NCI-H526 treated with DMSO at 0.1 percent for 48 hours (cell line): Measurements from ENCODE around the gene CFAP46.
"Not testable (repeated sequence)": the region's sequence is repeated elsewhere in the genome, so short reads cannot be mapped to it uniquely, and the experiment has no call there.

Source experiments
- DNase-seq: peaks from one replicate; lab custom pipeline; 2025; lab: John Stamatoyannopoulos, UW

Gene CFAP46

DNA sequence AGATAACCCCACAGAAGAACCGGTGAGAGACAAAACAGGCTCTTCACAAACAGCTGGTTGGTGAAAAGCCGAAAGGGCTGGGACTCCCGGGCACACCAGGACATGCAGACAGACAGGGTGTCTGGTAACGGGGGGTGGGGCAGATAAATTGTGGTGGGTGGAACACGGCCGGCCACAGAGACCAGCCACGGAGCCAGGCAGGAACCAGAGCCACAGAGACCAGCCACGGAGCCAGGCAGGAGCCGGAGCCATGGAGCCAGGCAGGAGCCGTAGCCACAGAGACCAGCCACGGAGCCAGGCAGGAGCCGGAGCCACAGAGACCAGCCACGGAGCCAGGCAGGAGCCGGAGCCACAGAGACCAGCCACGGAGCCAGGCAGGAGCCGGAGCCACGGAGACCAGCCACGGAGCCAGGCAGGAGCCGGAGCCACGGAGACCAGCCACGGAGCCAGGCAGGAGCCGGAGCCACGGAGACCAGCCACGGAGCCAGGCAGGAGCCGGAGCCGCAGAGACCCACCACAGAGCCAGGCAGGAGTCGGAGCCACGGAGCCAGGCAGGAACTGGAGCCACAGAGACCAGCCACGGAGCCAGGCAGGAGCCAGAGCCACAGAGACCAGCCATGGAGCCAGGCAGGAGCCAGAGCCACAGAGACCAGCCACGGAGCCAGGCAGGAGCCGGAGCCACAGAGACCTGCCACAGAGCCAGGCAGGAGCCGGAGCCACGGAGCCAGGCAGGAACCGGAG is 116.4 kb downstream of the CFAP46 start:
- not testable (repeated sequence) for DNase-seq

DNA sequence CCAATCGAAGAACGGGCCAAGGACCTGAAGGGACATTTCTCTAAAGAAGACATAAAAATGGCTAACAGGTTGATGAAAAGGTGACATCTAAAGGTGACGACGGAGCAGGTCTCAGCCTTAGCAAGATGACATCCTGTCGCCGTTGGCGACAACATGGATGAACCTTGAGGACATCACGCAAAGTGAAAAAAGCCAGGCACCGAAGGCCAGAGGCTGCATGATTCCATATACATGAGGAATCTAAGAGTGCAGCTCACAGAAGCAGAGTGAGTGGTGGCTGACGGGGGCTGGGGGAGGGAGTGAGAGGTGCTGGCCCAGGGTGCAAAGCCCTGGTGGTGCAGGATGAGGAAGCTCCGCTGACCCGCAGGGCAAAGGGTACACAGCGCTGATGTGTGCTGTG is 122.3 kb downstream of the CFAP46 start:
- DNase-seq, result no peak

DNA sequence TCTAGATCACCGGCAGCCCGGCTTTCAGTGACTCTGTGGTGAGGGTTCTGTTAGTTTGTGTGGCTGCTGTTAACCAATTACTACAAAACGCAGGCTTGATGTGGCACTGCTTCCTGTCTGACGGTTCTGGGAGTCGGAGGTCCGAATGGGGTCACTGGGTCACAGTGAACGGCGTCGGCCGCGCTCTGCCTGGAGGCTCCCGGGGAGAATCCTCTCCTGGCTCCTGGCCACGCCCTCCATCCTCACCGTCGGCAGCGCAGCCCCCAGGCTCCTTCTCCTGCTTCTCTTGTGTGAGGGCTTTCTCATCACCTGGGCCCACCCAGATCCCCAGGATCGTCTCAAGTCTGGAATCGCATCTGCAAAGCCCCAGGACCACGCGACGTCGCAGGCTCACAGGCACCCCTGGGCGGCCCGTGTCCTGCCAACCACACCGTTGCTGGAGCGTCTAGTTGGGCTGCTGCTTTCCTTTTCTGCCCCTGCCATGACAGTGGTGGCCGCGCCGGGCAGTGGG is 124.6 kb downstream of the CFAP46 start:
- no peak for DNase-seq

DNA sequence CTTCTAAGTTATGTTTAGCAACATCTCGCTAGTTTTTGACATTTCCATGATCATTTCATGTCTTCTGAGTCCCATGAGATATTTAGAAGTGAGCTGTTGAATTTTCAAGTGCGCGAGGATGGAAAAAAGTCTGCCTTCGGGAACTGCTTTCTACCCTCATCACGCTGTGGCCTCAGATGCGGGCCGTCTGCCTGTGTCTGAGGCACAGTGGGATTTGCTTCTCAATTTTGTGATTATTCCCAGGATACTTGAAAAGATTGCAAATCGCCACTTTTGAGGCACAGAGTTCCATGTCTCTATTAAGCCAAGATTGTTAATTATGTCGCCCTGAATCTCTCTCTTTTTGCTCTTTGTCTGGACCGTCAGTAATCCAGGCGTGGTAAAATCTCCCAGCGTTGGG is 125.7 kb downstream of the CFAP46 start:
- DNase-seq, result no peak

DNA sequence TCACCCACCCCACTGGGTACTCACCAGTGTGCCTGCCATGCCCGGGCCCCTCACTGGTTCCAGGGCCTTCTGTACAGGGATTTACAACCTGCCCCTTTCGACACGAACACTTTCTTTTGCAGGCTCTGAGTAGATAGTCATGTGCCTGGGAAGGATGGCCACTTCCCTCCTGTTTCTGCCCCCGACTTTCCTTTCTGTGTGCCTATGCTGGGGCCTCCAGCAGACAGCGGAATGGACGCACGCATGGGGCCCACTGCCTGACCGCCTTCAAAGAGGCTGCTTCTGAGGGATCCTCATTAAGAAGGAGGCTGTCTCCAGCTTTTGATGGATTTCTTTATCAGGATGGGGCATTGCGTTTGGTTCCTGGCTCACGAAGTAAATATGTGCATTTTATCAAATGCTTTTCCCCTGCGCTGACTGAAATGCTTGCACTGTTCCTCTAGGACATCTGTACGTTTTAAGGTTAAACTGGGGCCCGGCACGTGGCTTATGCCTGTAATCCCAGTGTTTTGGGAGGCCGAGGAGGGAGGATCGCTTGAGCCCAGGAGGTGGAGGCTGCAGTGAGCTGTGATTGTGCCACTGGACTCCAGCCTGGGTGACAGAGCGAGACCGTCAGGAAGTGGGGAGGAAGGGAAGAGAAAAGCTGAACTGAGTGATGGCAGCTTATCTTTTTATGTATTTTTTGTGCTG is 127.1 kb downstream of the CFAP46 start:
- DNase-seq, result no peak

DNA sequence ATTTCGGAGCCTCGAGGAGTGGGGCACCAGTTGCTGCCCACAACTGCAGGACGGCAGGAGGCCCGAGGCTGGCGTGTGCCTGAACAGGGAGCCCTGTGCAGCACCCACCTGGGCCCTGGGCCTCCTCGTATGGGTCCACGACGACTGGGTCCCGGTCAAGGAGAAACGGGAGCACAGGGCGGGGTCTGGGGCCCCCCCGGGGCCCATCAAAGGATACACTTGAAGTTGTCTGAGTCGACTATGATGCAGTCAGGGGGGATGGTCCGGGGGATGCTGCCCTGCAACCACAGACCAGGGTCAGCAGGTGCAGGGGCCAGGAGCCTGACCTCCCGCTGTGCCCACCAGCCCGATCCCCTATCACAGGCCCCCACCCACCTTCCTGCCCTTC is 127.9 kb downstream of the CFAP46 start:
- no peak for DNase-seq

DNA sequence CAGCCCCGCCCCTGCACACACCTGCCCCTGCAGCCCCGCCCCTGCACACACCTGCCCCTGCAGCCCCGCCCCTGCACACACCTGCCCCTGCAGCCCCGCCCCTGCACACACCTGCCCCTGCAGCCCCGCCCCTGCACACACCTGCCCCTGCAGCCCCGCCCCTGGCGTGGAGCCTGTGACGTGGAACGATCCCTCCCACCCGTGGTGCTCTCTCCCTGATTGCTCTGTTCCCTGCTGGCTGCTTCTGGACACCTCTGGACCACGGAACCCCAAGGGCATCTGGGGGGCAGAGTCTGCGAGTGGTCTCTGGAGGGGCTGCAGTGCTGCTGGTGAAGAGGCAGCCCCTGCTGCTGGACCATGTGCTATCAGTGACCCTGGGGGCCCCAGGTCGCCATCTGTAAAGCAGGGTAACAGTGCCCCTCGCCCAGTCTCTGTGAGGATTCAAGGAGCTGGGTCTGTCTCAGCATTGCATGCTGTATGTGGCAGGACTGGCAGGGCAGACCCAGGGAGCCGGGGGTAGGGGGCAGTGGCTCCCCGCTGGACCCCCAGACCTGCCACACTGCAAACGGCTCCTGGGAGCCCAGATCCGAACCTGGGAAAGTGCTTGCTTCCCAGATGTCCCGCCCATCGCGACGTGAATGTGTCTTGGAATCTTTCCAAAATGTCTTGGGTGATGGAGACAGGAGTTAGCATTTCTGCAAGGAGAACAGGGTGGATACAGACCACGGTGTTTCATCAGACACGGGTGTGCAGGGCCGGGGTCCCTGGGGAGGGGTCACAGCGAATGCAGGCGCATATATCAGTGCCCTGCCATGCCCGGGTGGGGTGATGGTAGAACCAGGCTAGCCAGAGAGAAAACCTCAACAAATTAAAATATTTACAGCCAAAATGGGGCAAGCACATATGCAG is 128.6 kb downstream of the CFAP46 start:
- DNase-seq, result no peak

DNA sequence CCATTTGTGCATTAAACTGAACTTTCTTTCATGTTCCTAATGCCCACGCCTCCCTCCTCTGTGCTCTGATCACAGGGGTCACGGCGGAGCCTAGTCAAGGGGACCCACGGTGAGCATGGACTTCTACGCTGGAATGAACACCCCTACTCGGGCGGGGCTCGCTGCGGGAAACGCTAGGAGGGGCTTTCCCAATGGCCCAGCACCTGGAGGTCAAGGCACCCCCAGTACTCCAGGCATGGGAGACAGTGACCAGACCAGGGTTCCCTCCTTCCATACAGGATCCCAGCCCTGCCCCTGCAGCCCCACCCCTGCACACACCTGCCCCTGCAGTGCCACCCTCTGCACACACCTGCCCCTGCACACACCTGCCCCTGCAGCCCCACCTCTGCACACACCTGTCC is 129.4 kb downstream of the CFAP46 start:
- no peak for DNase-seq

DNA sequence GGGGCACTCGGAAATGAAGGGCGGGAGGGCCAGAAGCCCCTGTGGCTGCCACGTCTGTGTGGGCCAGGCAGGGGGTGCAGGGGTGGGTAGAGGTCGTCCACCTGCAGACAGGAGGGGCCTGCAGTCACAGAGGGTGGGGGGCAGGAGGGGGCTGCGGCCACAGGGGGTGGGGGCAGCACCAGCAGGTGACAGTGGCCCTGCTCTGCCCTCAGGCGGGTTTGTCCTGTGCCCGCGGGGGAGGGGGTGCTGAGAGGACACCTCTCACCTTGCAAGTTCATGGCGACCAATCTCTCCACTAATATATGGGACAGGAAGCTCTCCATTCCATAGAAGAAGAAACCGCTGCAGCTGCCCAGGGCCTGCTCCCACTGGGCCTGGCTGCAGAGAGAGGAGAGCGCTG is 129.8 kb downstream of the CFAP46 start:
- no peak for DNase-seq

DNA sequence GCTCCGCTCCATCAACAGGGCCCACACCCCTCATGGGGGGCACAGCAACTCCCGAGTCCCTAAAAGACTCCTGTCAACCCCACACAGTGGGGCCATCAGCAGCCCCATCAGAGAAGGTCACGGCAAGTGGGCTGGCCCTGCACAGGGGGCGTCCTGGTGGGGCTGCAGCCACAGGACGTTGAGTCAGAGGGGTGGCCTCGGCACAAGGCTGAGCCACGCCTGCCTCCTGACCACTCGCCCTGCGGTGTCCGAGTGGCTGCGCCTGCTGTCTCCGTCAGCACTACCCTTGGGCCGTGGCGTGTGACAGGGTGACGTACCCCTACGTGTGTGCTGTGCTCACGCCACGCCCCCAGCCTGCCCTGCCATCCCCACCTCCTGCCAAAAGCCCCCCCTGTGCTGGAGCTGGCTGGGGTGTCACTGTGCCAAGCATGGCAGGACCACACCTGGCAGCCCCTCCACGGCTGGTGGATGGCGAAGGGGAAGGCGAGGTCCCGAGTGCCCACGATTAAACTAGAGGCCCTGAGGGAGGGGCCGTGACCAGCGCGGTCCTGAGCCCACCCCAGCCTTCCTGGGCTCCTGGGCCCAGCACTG is 130.4 kb downstream of the CFAP46 start:
- no peak for DNase-seq

DNA sequence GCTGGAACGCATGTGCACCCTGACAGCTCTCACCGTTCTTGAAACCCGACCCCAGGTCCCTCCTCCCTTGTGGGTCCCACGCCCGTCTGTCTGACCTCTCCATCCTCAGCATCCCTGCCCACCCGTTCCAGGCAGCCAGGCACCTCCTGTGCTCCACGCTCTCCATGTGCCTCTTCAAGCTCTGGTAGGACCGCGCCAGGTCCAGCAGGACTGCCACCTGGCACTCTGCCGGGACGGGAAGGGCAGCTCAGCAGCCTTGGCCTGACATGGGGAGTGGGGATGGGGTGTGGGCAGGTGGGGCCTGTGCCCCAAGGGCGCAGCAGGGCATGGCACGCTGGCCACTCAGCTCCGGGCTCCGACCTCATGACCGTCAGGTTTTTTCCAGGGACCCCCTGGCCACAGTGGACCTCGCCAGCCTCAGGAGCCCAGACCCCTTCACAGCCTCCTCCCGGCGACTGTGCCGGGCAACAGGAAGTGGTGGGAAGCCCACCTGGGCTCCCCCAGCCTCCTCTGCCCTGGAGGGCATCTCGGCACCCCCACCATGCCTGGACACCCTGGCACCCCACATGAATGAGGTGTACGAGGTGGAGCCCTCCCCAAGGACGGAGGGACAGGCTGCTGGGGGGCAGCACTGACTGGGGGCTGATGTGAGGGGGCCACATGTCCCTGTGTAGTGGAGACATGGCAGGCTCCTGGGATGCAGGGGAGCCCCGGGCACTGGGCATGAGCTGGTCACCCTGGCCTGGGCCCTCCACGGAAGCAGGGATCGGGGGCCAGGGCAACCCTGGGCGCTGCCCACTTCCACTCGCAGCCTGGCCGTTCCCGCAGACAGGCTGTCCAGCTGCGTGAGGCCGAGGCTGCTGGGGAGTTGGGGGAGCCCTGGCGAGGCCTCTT is 131.3 kb downstream of the CFAP46 start:
- no peak for DNase-seq

DNA sequence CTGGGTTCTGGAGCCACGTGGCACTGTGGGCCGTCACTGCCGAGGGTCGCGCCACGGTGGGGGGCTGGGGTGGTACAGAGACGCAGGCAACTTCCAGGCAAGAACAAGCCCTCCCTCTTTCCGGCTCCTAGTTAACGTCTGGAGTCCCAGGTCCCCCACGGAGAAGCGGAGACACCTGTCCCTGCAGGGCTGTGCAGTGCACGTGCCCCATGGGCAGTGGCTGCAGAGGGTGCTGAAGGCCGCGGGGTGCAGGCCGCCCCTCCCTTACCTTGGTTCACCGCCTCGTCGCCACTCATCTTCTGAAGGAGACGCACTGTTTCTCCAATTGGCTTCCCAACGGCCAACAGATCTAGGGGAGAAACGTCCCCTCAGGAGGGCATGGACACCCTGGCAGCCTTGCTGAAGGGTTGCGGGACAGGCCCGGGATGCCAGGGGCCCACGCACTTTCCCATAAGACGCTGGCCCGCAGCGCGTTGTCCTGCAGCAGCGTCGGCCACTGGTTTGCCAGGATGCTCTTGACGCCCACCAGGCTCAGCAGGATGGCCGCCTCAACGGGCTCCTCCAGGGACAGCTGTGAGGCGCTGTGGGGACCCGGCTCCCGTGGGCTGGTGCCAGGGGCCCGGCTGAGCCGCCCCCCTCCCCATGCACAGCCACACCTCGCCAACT is 132.1 kb downstream of the CFAP46 start:
- no peak for DNase-seq

DNA sequence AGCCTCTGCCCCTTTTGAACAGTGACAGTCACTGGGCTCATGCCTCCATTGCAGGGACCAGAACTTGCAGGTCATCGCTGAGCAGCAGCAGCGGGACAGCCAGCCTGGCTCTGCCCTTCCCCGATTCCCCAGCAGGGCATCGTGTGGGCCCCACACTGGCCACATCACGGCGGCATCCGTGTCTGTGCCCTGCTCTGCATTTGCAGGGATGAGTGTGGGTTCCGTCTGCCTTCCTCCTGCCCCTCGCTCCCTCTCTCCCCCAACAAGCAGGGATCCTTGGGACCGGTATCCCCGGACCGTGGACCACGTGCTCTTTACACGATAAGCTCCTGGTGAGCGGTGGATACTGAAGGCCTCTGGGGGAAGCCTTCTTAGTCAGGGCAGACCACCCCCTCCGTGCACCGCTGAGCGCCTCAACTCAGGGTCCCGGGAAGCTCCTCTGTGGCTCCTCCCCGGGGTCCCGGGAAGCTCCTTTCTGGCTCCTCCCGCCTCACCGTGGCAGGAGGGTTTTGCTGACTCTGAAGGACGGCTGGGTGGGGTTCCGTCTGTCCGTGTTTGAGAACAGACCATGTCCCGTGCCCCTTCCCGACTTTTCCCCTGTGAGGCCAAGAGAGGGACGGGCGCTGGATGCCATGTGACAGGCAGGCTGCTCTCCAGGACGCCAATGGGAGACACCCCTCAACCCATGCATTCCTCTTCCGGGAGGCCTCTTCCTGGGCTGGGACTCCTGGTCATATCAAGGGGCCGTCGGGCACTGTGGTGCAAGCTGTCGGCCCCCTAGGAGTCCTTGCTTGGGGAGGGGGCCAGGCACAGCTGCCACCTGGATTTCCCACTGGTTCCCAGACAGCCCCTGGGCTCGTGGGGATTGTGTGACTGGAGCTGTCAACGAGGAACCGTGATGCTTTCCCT is 132.9 kb downstream of the CFAP46 start:
- DNase-seq, result no peak

DNA sequence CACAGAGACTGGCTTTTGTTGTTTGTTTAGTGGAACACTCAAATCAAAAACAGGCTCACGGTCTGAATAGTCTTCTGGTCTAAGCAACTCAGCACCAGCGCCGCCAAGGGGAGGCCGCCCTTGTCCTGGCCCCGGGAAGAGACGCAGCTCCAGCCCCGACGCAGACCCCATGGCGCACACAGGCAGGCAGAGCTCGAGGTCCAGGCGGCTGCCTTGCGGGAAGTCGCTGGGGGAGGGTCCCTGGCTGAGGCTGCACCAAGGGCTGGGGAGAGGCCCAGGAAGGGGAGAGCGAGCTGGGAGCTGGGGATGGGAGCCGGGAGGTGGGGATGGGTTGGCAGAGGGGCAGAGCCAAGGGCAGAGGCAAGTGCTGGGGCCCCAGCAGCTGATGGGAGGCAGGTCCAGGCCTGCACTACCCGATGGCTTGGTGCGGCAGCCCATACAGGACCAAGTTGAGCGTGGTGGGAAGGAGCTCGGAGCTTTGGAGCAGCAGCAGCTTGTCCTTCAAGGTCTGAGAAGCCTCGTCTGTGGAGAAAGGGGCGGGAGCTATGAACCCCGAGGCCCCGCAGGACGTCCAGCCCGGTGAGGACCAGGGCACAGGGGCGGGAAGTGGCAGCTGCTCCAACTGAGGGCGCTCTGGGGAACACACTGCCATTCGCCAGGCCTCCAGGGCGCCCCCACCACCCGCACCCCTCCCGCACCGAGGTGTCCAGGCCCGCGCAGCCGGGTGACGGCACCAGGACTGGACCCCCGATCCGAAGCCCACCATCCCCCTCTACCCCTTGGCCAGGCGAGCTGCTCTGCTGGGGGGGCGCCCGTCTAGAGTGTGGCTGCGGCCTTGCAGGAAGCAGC is 133.8 kb downstream of the CFAP46 start:
- DNase-seq, result no peak

DNA sequence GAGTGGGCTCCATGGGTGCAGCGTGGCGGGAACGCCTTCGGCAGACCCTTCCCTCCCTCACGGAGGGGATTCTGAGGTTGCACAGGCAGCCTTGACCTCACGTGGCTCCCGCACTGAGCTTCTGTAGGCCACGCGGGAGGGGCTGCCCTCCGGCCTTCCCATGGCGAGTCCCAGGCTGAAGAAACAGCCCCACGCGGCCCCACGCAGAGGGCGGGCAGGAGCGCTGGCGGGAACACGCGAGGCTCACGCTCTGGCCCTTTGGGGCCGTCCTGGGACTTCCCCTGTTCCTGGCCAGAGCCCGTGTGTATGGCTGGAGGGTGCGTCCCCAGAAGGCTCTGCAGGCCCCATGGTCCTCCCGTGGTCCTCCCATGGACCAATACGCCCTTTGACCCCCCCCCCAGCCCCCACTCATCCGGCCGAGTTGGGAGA is 134.7 kb downstream of the CFAP46 start:
- no peak for DNase-seq

DNA sequence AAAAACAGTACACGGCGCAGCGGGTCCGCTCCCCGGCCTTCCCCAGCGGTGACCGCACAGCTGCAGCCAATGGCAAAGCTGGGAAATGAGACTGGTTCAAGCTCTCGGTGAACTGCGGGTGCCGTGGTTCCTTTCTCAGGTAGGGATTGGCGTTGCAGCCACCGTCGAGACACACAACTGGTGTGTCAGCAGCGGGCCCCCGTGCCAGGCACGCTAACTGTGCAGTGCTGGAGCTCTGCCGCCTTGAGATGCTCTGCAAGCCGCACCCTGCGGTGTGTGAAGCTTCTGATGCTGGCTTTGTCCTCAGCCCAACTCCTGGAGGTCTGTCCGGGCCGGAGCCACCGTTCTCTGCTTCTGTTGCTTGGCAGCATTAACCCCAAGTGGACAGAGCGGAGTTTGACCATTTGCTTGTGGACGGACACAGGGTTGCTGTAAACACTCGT is 135.8 kb downstream of the CFAP46 start:
- no peak for DNase-seq

DNA sequence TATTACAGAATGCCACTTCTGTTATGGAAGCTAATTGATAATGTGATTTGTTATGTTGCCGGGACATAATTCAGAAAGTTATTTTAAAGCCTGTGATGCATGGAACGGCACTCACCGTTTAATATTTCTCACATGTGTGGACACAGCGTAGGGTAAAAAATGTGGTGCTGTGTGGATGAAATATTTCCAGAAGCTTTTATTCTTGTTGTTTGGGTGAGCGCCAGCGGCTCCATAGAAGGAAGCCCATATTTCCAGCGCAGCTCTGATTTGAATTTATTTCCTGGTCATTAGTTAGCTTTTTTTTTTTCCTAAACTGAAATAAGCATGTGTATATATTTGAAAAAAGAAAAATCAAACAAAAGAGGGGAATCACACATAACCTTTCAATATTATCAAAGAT is 136.3 kb downstream of the CFAP46 start:
- no peak for DNase-seq

DNA sequence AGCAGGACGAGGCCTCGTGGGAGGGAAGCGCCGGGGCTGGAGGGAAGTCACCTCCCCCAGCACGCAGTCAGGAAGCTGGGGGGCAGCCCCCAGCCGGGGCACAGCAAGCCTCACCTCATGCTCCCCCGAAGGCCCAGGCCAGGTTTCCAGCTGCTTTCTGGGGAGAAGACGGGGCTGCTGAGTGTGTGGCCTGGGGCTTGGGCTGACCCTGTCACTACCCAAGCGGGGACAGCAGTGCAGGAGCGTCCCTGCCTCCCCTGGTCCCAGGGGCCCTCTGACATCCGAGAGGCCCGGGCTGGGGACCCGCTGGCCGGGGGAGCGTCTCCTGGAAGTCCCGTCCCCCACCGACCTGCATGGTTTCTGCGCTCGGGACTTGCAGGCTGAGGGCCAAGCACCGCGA is 136.8 kb downstream of the CFAP46 start:
- DNase-seq, result no peak
